Spleen (tissue), 11 donors: Measurements from ENCODE around the gene FAM193A. TPM values are rescaled to one million over a fixed set of nuclear protein-coding genes. Genes with fewer than 3 reads are reported as not detected.
"Not testable (repeated sequence)": the region's sequence is repeated elsewhere in the genome, so short reads cannot be mapped to it uniquely, and the experiment has no call there.

Source experiments
- DNase-seq: peaks from one replicate; pipeline ENCODE4 v3.0.0-alpha.2; 2020
- H3K27ac ChIP-seq, 8 donors: fragments of 200-600 bp; sonication (generic) in 7 of 8; 1 replicate in 4 of 8; 2 replicates in 4 of 8; pipeline versions ENCODE4 v1.5.0 to v1.8.0; 2016 to 2021; ENCODE audit warnings: inconsistent platforms in 4 of 8, mild to moderate bottlenecking in 4 of 8, moderate library complexity in 1 of 8
- H3K27me3 ChIP-seq, 7 donors: fragments of 200-600 bp; sonication (generic) in 6 of 7; replicated peaks in 1 of 7; 1 replicate in 4 of 7; 2 replicates in 3 of 7; pipeline versions ENCODE4 v1.5.0 to v1.8.0; 2016 to 2021; ENCODE audit warnings: inconsistent platforms in 3 of 7, mild to moderate bottlenecking in 1 of 7
- H3K36me3 ChIP-seq, 6 donors: fragments of 200-600 bp; sonication (generic) in 5 of 6; 1 replicate in 4 of 6; 2 replicates in 2 of 6; pipeline versions ENCODE4 v1.5.0 to v1.8.0; 2016 to 2021; ENCODE audit warnings: inconsistent platforms in 2 of 6
- H3K4me1 ChIP-seq, 6 donors: fragments of 200-600 bp; sonication (generic) in 5 of 6; 1 replicate in 3 of 6; 2 replicates in 3 of 6; pipeline versions ENCODE4 v1.5.0 to v1.8.0; 2016 to 2021; ENCODE audit warnings: inconsistent platforms in 3 of 6
- H3K4me3 ChIP-seq, 8 donors: fragments of 200-600 bp; sonication (generic) in 7 of 8; 1 replicate in 4 of 8; 2 replicates in 4 of 8; pipeline versions ENCODE4 v1.5.0 to v1.8.0; 2016 to 2021; ENCODE audit warnings: inconsistent platforms in 4 of 8, mild to moderate bottlenecking in 4 of 8, moderate library complexity in 2 of 8
- H3K9me3 ChIP-seq, 8 donors: fragments of 200-600 bp; sonication (generic) in 7 of 8; 1 replicate in 4 of 8; 2 replicates in 4 of 8; pipeline versions ENCODE4 v1.5.0 to v1.8.0; 2016 to 2021; ENCODE audit warnings: inconsistent platforms in 4 of 8
- CTCF ChIP-seq, 11 experiments: fragments of 200-600 bp in 7 of 11; fragments of 450-650 bp in 4 of 11; sonication (generic) in 4 of 11; IDR thresholded peaks in 8 of 11; conservative IDR thresholded peaks in 3 of 11; 1 replicate in 7 of 11; 2 replicates in 4 of 11; pipeline versions ENCODE4 v1.4.0 to v1.8.0; 2016 to 2021; ENCODE audit warnings: antibody characterized with exemption in 11 of 11, inconsistent platforms in 4 of 11, mild to moderate bottlenecking in 1 of 11
- POLR2A ChIP-seq, 3 donors: fragments of 450-650 bp; IDR thresholded peaks; one replicate each; pipeline ENCODE4 v1.5.1; 2017; ENCODE audit warnings: antibody characterized with exemption in 3 of 3, mild to moderate bottlenecking in 1 of 3
- POLR2AphosphoS5 ChIP-seq, 3 donors: sonication (generic); formaldehyde crosslinking; IDR thresholded peaks; one replicate each; pipeline ENCODE4 v1.5.1; 2017; ENCODE audit warnings: antibody characterized with exemption in 3 of 3
- WGBS, 5 donors: extraction: QIAGEN DNeasy Blood & Tissue Kit in 3 of 5; methylation state at CpG; one replicate each; pipeline versions ENCODE4 v1.1.5 to v1.1.7; 2013 to 2018; 5-methylcytosine and 5-hydroxymethylcytosine counted together
- intact Hi-C: fragments of 100-400 bp; cut with DNase I; formaldehyde crosslinking; loops from one replicate; pipeline ENCODE4 v1.15.0; 2023; ENCODE audit warnings: low total_unique reads
- polyA plus RNA-seq, 3 donors: library from polyadenylated mRNA; stranded (reverse); fragments of 200-250 nt; gene quantifications; one replicate each; pipeline ENCODE4 v1.2.1, GENCODE V29; 2013
- total RNA-seq, 7 donors: library from RNA; depleted of rRNA in 3 of 7; stranded (reverse); fragments of >200 nt in 3 of 7; fragmentation: NEBNext Ultra II Directional in 4 of 7; extraction: Animal tissue kit (Norgen Biotek cat#: 25700) in 4 of 7; gene quantifications; one replicate each; pipeline versions ENCODE4 v1.1.0 to v1.2.1, GENCODE V29; 2016 to 2021
- donor health status: healthy with polysubstance abuse.
- donor health status: DM: no; HTN: no; CAD: no; lungs with moderate emphysema.
- donor health status: DM: no; HTN: no; CAD: no.
- donor health status: Bipolar disorder and iron deficiency.
- donor health status: healthy.
- donor health status: DM: no; HTN: no; CAD: no.
- donor health status: DM: yes; HTN: yes; CAD: no.

The FAM193A gene
- total and polyA plus RNA-seq, 10 donors: 6.2 to 37.7 (median 31.6) TPM

- no peaks in the 10 kb centered on the region for H3K4me1 ChIP-seq
- TF ChIP-seq POLR2A (IDR thresholded peaks at IDR 0.05) (no peak), POLR2AphosphoS5 (IDR thresholded peaks at IDR 0.05) (no peak), CTCF (IDR thresholded peaks at IDR 0.05 in 8 of 11, conservative IDR thresholded peaks at IDR 0.05 in 3 of 11) (no peak)
- no peak overlapping the region for H3K4me3 ChIP-seq
- WGBS, 5 donors: 85 to 94% (median 92%) methylated on average over 5 of the region's 5 CpGs
- no peak for DNase-seq
- no peak overlapping the region for H3K27ac ChIP-seq
- peaks cover 8 to 100% (median 62%) of the 10 kb centered on the region in 6 donors for H3K36me3 ChIP-seq
- no peaks in the 10 kb centered on the region for H3K9me3 ChIP-seq
- intact Hi-C loops: no loop called here
- H3K27me3 ChIP-seq: no peaks in the 10 kb centered on the region
These were observed 97.6 kb downstream of the FAM193A start for GRCh38 chr4:2634014-2634413.

GRCh38 chr4:2636331-2636730 lies 99.9 kb downstream of the FAM193A start:
- Histone ChIP-seq H3K4me3 (no peak overlapping the region), H3K27ac (no peak overlapping the region), H3K27me3 (no peaks in the 10 kb centered on the region), H3K36me3 (peaks cover 0 to 100% (median 69%) of the 10 kb centered on the region in 6 donors), H3K9me3 (no peaks in the 10 kb centered on the region), H3K4me1 (no peaks in the 10 kb centered on the region)
- WGBS, 5 donors: 92 to 96% (median 93%) methylated on average over 6 of the region's 6 CpGs
- TF ChIP-seq POLR2A (IDR thresholded peaks at IDR 0.05) (no peak), POLR2AphosphoS5 (IDR thresholded peaks at IDR 0.05) (no peak), CTCF (IDR thresholded peaks at IDR 0.05 in 8 of 11, conservative IDR thresholded peaks at IDR 0.05 in 3 of 11) (no peak)
- intact Hi-C loops: no loop called here
- no peak for DNase-seq

GRCh38 chr4:2636994-2637393 lies 100.5 kb downstream of the FAM193A start:
- WGBS, 5 donors: 94 to 100% (median 96%) methylated on average over 5 of the region's 5 CpGs
- H3K4me1 ChIP-seq, DNase-seq, H3K27me3 ChIP-seq, H3K9me3 ChIP-seq, H3K4me3 ChIP-seq, intact Hi-C loops, H3K27ac ChIP-seq: not testable (repeated sequence)
- peaks cover 0 to 100% (median 69%) of the 10 kb centered on the region in 6 donors for H3K36me3 ChIP-seq

GRCh38 chr4:2637956-2638552 lies 101.6 kb downstream of the FAM193A start:
- Histone ChIP-seq H3K27ac (no peak overlapping the region), H3K4me3 (no peak overlapping the region), H3K27me3 (no peaks in the 10 kb centered on the region), H3K36me3 (peaks cover 0 to 100% (median 62%) of the 10 kb centered on the region in 6 donors), H3K4me1 (no peaks in the 10 kb centered on the region), H3K9me3 (no peaks in the 10 kb centered on the region)
- DNase-seq: no peak
- 95 to 98% (median 97%) methylated on average over 9 of the region's 9 CpGs for WGBS, 5 donors
- no peak for TF ChIP-seq POLR2AphosphoS5 (IDR thresholded peaks at IDR 0.05)
- TF ChIP-seq POLR2A (IDR thresholded peaks at IDR 0.05): no peak
- TF ChIP-seq CTCF (IDR thresholded peaks at IDR 0.05 in 8 of 11, conservative IDR thresholded peaks at IDR 0.05 in 3 of 11): no peak
- intact Hi-C loops: no loop called here
